ENCODE data around the gene KSR1.
A peak's percentile ranks its signal among the peaks of the same experiment; 100 is the strongest.

The KSR1 gene

DNA sequence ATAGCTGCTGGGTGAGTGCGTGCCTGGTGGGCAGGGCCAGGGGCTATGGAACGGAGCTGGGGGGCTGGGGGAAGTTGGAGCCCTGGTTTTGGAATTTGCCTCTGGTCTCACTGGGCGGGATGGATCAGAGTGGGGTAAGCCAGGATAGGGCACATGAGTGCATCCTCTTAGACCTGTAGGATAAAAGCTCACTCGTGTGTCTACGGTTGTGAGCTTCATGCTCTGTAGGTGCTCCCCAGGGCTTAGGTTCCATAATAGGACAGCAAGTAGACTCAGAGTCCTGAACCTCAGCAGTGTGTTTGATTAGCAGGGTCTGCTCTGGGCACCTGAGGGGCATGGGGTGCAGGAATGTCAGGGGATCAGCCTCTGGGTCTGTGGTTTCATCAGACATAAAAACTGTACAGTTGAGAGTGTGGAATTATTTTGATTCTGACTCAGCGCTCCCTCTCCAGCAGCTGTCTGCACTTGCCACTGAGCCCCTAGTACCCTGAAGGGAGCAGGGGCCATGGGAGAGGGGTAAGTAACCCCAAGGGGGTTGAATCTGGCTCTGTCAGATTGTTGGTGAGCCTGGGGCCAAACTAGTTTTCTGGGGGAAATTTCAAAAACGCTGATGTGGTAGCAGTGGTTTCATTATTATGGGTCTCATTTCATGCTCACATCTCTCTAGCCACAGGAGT is 90.5 kb downstream of the KSR1 start:
- in situ Hi-C loops (cut with HindIII; ENCODE audit: low pct_unique_long_range_greater_than_20kb, low sequenced_read_pairs) = no loop called here
- DNase-seq (ENCODE audit: low read depth in 1 of 2, low spot score in 1 of 2) = no peak
- no peak for TF ChIP-seq JUND (IDR thresholded peaks at IDR 0.05; ENCODE audit: low read depth)

DNA sequence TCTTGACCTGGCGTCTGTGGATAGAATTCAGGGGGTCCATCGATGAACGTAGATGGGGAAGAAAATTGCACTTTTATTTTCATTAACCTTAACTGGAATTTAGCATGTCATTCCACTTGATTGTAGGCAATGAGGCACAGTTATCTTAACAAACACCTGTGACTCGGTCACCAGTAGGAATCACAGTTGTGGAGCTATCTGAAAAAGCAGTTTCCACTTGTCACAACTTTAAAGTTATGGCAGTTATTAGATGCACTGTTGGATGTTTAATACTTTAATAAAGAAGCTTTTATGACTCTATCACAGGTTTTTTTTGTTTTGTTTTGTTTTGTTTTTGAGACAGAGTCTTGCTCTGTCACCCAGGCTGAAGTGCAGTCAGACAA is 91.0 kb downstream of the KSR1 start:
- in situ Hi-C loops (cut with HindIII; ENCODE audit: low pct_unique_long_range_greater_than_20kb, low sequenced_read_pairs) = no loop called here
- no peak for DNase-seq (ENCODE audit: low read depth in 1 of 2, low spot score in 1 of 2)
- TF ChIP-seq JUND (IDR thresholded peaks at IDR 0.05; ENCODE audit: low read depth) = no peak

DNA sequence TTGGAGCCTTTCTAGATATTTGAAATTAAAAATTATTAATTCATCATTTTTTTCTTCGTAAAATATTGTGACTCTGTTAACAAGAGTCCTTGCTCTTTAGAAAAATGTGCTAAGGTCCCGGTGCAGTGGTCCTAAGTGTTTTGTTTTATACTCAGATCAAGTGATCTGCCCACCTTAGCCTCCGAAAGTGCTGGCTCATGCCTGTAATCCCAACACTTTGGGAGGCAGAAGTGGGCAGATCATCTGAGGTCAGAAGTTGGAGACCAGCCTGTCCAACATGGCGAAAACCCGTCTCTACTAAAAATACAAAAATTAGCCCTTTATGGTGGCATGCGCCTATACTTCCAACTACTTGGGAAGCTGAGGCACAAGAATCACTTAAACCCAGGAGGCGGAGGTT is 92.1 kb downstream of the KSR1 start:
- in situ Hi-C loops (cut with HindIII; ENCODE audit: low pct_unique_long_range_greater_than_20kb, low sequenced_read_pairs) = no loop called here
- DNase-seq (ENCODE audit: low read depth in 1 of 2, low spot score in 1 of 2) = no peak
- TF ChIP-seq JUND (IDR thresholded peaks at IDR 0.05; ENCODE audit: low read depth) = no peak

DNA sequence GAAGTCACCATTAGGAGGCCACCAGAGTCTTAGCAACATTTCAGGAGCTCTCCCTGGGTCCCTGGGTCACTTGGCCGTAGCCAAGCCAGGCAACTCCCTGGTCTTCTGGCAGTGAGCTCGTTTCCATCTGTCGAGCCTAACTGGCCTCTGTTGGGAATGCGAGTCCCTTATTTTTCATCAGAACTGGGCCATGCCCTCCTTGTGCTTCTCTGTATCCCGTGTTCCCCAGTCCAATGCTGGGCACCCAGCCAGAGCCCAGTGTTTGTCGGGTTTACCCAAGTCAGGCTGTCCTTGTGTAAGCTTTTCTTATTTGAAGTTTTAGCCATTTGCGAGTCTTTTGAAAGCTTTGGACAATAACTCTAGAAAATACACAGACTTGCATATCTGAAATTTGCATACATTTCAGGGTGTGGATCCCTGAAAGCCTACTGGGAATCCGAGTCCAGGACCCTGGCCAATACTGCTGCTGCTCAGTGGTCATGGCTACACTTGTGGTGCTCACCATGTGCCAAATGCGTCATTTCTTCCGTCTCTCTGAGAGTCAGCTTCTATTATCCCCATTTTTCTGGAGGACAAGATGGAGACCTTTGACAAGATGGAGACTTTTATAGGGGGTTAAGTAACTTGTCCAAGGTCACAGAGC is 93.1 kb downstream of the KSR1 start:
- DNase-seq (ENCODE audit: low read depth in 1 of 2, low spot score in 1 of 2) = no peak
- no peak for TF ChIP-seq JUND (IDR thresholded peaks at IDR 0.05; ENCODE audit: low read depth)
- in situ Hi-C loops (cut with HindIII; ENCODE audit: low pct_unique_long_range_greater_than_20kb, low sequenced_read_pairs) = no loop called here

DNA sequence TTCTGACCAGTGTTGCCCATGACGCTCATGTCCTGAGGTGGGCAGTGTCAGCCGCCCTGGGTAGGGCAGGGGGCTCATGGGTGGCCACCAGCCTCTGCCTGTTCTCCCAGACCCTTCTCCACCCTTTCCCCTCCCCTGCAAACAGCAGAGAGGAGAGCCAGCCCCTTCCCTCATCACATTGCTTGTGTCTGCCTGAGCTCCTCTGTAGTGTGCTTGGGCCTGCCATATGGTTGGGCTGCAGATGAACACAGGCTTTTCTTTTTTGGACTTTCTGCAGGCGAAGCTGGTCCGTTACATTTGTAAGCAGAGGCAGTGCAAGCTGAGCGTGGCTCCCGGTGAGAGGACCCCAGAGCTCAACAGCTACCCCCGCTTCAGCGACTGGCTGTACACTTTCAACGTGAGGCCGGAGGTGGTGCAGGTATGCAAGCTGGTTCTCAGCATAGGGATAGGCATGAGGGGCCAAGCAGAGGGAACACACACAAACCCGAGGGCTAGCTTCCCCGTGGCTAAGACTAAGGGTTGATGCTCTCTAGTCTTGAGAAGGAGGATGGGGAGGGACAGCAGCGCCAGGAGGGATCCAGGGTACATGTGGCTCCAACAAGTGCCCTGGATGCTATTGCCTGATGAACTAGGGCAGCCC is 94.2 kb downstream of the KSR1 start:
- DNase-seq (ENCODE audit: low read depth in 1 of 2, low spot score in 1 of 2) = no peak

DNA sequence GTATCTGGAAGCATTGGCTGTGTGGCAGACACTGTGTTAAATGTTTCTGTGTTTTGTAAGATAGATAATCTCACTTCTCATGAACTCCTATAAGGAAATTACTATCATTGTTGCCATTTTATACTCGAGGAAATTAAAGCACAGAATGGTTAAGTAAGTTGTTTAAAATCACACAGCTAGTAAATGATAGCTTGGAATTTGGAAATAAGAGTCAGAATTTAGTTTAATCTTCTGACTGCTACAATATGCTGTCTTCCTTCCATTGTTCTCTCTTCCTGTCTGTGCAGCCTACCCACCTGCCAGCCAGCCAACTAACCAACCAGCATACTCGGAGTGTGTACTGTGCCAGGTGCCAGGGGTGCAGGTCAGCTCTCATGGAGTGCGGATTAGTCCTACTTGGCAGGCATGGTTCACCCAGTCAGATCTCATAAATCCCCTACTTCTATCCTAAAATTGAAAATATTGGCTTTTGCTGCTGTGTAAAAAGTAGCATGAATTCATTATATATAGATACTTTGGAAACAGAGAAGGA is 94.8 kb downstream of the KSR1 start:
- in situ Hi-C loops (cut with HindIII; ENCODE audit: low pct_unique_long_range_greater_than_20kb, low sequenced_read_pairs) = no loop called here
- TF ChIP-seq JUND (IDR thresholded peaks at IDR 0.05; ENCODE audit: low read depth) = no peak
- no peak for DNase-seq (ENCODE audit: low read depth in 1 of 2, low spot score in 1 of 2)

More for the DNA sequence above, 94.2 kb downstream of the KSR1 start:
- in situ Hi-C loops (cut with HindIII; ENCODE audit: low pct_unique_long_range_greater_than_20kb, low sequenced_read_pairs) = no loop called here
- TF ChIP-seq JUND (IDR thresholded peaks at IDR 0.05; ENCODE audit: low read depth) = no peak

DNA sequence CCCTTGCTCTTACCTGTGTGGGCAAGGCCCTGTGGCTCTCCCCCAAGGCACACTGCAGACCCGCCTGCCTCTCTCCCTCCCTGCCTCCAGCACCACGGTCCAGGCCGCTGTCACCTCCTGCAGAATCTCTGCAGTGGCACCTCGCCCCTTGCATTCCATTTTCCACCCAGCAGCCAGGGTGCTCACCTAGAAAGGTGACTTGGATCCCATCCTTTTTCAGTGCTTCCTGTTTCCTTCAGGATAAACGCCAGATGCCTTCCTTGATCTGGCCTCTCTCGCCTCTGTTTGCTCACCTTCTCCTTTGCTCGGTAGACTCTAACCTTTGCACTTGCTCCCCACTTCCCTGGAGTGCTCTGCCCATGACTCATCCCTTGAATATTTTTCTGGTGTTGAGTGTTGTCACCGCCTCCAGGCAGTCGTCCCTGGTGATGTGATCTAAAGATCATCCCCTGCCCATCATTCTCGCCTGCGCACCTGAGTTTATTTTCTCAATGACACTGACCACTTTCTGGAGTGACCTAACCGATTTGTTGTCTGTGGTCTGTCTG is 95.5 kb downstream of the KSR1 start:
- in situ Hi-C loops (cut with HindIII; ENCODE audit: low pct_unique_long_range_greater_than_20kb, low sequenced_read_pairs) = no loop called here
- TF ChIP-seq JUND (IDR thresholded peaks at IDR 0.05; ENCODE audit: low read depth) = no peak
- DNase-seq (ENCODE audit: low read depth in 1 of 2, low spot score in 1 of 2) = peak in 1 of 2 experiments; percentile 70

DNA sequence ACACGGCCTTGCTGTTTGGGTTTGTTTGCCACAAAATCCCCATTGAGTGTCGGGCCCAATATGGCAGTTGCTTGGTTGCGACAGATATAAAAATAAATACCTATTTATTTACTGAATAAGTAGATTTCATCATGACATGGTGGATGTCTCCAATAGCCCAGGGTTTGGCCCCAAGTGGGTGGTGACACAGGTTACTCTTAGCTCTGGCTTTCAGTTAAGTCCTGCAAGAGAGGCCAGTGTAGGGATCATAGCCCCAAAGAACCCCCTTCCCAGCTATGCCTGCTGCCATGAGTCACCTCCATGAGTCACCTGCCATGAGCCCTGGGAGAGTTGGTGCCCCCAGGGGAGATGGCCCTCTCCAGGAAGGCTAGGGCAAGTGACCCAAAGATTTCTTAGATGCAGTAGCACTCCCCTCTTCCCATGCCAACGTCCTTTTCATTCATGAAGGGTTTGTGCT is 96.1 kb downstream of the KSR1 start:
- in situ Hi-C loops (cut with HindIII; ENCODE audit: low pct_unique_long_range_greater_than_20kb, low sequenced_read_pairs) = no loop called here
- peak in 1 of 2 experiments; percentile 22 for DNase-seq (ENCODE audit: low read depth in 1 of 2, low spot score in 1 of 2)
- no peak for TF ChIP-seq JUND (IDR thresholded peaks at IDR 0.05; ENCODE audit: low read depth)

DNA sequence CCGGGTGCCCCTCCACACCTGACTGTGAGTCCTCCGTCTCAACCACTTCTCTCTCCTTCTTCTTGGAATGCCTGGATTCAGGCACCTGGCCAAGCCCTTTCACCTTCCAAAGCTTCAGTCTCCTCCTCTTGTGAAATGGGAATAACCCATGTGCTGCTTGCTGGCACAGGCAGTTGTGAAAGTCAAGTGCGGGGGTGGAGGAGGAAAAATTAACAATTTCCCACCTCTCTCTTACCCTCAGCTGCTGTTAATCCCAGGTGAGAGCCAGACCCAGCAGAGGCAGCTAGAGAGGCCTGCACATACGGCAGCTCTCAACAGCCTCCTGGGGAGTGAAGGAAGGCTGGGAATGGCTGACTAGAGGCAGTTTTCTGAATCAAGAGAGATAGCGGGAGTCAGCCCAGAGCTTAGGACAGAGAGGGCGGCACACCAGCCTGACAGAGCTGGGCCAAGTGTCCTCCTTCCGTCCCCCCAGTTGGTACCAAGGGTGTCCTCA is 96.8 kb downstream of the KSR1 start:
- in situ Hi-C loops (cut with HindIII; ENCODE audit: low pct_unique_long_range_greater_than_20kb, low sequenced_read_pairs) = no loop called here
- TF ChIP-seq JUND (IDR thresholded peaks at IDR 0.05; ENCODE audit: low read depth) = no peak
- DNase-seq (ENCODE audit: low read depth in 1 of 2, low spot score in 1 of 2) = no peak

DNA sequence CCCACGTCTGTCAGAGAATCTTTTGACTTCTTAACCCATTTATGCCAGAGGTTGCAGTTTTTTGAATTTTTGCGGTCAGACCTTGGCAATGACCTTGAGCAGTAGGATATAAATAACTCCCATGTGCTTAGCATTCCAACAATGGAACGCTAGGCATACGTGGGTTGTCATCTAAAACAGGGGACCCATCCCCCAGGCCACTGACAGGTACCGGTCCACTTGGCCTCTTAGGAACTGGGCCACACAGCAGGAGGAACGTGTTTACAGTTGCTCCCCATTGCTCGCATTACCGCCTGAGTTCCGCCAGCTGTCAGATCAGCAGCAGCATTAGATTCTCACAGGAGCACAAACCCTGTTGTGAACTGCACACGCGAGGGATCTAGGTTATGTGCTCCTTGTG is 97.9 kb downstream of the KSR1 start:
- no peak for DNase-seq (ENCODE audit: low read depth in 1 of 2, low spot score in 1 of 2)
- no peak for TF ChIP-seq JUND (IDR thresholded peaks at IDR 0.05; ENCODE audit: low read depth)
- in situ Hi-C loops (cut with HindIII; ENCODE audit: low pct_unique_long_range_greater_than_20kb, low sequenced_read_pairs) = no loop called here

DNA sequence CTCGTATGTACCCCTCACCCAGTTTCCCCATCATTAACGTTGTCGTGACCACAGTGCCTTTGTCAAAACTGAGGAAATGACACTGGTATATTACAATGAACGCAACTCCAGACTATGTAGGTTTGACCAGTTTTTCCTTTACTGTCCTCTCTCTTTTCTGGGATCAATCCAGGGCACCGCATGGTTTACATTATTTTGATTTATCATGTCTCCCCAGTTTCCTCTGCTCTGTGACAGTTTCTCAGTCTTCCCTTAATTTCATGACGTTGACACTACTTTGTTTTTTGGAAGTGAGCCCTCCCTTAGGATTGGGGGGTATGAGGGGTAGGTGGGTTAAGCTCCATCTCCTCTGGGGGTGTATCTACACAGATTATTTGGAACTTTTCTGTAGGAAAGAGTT is 98.7 kb downstream of the KSR1 start:
- no peak for TF ChIP-seq JUND (IDR thresholded peaks at IDR 0.05; ENCODE audit: low read depth)
- DNase-seq (ENCODE audit: low read depth in 1 of 2, low spot score in 1 of 2) = no peak
- in situ Hi-C loops (cut with HindIII; ENCODE audit: low pct_unique_long_range_greater_than_20kb, low sequenced_read_pairs) = no loop called here

DNA sequence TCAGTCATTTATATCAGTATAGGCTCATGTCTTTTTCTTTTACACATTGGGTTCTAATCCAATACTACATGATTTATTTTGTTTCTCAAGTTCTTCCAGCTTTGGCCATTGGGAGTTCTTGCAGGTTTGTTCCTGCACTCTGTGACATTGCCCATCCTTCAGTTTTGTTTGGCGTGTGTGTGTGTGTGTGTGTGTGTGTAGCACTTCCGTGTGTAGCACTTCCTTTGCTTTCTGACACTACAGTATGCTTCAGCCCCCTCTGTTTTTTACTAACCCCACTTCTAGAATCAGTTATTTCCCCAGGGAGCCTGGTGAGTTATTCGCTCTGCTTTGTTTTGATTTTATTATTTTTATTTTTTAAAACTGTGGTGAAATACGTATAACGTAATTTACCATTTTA is 99.1 kb downstream of the KSR1 start:
- in situ Hi-C loops (cut with HindIII; ENCODE audit: low pct_unique_long_range_greater_than_20kb, low sequenced_read_pairs) = no loop called here

DNA sequence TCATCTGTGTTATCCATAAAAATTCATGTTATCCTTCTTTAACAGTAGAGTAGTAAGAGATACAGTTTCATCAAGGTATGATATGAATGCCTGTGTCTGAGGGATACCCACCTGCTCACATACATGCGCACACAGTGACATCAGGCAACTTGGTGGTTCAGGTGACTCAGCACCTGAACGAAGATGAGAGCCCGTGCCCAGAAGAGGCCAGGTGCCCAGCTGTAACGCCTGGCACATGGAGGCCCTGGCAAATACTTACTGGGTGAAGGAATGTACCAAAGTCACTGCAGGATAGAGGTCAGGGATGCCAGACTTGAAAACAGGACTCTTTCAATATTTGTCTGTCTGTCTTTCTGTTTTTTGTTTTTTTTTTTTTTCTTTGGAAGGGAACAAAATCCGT is 102.1 kb downstream of the KSR1 start:
- DNase-seq (ENCODE audit: low read depth in 1 of 2, low spot score in 1 of 2) = no peak
- TF ChIP-seq JUND (IDR thresholded peaks at IDR 0.05; ENCODE audit: low read depth) = no peak
- in situ Hi-C loops (cut with HindIII; ENCODE audit: low pct_unique_long_range_greater_than_20kb, low sequenced_read_pairs) = no loop called here

More for the DNA sequence above, 99.1 kb downstream of the KSR1 start:
- no peak for DNase-seq (ENCODE audit: low read depth in 1 of 2, low spot score in 1 of 2)
- no peak for TF ChIP-seq JUND (IDR thresholded peaks at IDR 0.05; ENCODE audit: low read depth)

All from T47D (cell line).